IMR-90 (cell line): Measurements from ENCODE around the gene NPFFR2.

ENCODE experiments used
- CEBPB ChIP-seq: IDR thresholded peaks from 2 replicates; pipeline ENCODE4 v1.6.1; 2012; ENCODE audit warnings: low read depth, low read length, improper control_type of control experiment
- CTCF ChIP-seq: conservative IDR thresholded peaks from 2 replicates; pipeline ENCODE4 v1.5.1; 2012; ENCODE audit warnings: mild to moderate bottlenecking, low read depth, low read length, improper control_type of control experiment
- POLR2A ChIP-seq: IDR thresholded peaks from 2 replicates; pipeline ENCODE4 v1.6.1; 2012; ENCODE audit warnings: mild to moderate bottlenecking, low read depth, low read length

GRCh38 chr4:72144241-72144640 is 112.4 kb downstream of the NPFFR2 start:
- TF ChIP-seq CEBPB (no peak), POLR2A (no peak), CTCF (no peak)
